Measurements from ENCODE around the gene ATG10.

DNA sequence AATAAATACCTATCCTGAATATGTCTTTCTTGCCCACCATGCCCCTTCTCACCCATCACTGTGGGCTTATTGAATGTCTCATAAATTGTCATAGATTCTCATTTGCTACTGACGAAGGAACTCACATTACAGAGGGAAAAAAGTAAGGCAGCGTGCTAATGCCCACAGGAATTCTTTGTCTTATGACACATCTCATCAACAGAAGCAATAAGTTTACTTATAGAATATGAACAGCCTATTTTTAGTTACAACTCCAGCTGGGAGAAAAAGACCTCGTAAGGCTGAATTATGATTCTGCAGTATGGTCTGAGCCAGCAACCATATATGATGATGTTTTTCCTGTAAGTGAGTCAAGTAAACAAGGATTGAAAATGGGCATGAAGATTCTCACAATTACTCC is 22.4 kb upstream of the ATG10 start:
- TF ChIP-seq, protein P1, sequence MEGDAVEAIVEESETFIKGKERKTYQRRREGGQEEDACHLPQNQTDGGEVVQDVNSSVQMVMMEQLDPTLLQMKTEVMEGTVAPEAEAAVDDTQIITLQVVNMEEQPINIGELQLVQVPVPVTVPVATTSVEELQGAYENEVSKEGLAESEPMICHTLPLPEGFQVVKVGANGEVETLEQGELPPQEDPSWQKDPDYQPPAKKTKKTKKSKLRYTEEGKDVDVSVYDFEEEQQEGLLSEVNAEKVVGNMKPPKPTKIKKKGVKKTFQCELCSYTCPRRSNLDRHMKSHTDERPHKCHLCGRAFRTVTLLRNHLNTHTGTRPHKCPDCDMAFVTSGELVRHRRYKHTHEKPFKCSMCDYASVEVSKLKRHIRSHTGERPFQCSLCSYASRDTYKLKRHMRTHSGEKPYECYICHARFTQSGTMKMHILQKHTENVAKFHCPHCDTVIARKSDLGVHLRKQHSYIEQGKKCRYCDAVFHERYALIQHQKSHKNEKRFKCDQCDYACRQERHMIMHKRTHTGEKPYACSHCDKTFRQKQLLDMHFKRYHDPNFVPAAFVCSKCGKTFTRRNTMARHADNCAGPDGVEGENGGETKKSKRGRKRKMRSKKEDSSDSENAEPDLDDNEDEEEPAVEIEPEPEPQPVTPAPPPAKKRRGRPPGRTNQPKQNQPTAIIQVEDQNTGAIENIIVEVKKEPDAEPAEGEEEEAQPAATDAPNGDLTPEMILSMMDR (conservative IDR thresholded peaks at IDR 0.05 in 1 of 2, IDR thresholded peaks at IDR 0.05 in 1 of 2; ENCODE audit: extremely low read depth in 1 of 2, insufficient read depth in 1 of 2, low read depth in 1 of 2, low read length in 2 of 2): no peak
- no peak for TF ChIP-seq EZH2 (IDR thresholded peaks at IDR 0.05; ENCODE audit: borderline replicate concordance, low read length)
